GM12874 (cell line): Measurements from ENCODE around the gene CD8A.

Experiments used
- CTCF ChIP-seq: IDR thresholded peaks from 2 replicates; pipeline ENCODE4 v1.5.1; 2011; ENCODE audit warnings: low read depth, mild to moderate bottlenecking, control low read depth, low read length, moderate library complexity; ENCODE audit not compliant: insufficient read depth

Gene CD8A

GRCh38 chr2:86747711-86748639 lies 42.7 kb downstream of the CD8A start:
- no peak for TF ChIP-seq CTCF

- no peak for TF ChIP-seq CTCF
Measured at GRCh38 chr2:86746939-86747338, 43.8 kb downstream of the CD8A start.

GRCh38 chr2:86744152-86744551 lies 46.6 kb downstream of the CD8A start:
- TF ChIP-seq CTCF, result no peak
